ENCODE data around the gene FAM53C.

Gene FAM53C

GRCh38 chr5:138351056-138351455 lies 13.0 kb downstream of the FAM53C start:
- Histone ChIP-seq H3K4me2 (ENCODE audit: low read length) (no peak overlapping the region), H3K9ac (ENCODE audit: low read length) (no peak overlapping the region), H3K9me2 (ENCODE audit: low read depth, low read length) (no peaks in the 10 kb centered on the region), H3K4me3 (ENCODE audit: low read depth, low read length, poor library complexity, severe bottlenecking) (no peak overlapping the region), H3K27ac (ENCODE audit: low read depth, low read length, poor library complexity, severe bottlenecking) (no peak overlapping the region), H3K27me3 (ENCODE audit: insufficient read depth, low read length) (no peaks in the 10 kb centered on the region), H2AFZ (ENCODE audit: low read length) (no peak overlapping the region), H3K4me1 (ENCODE audit: insufficient read depth, low read length, severe bottlenecking) (peaks cover 24% of the 10 kb centered on the region), H3K9me3 (ENCODE audit: low read length) (no peaks in the 10 kb centered on the region), H3K36me3 (ENCODE audit: insufficient read depth, low read length) (peaks cover 48% of the 10 kb centered on the region), H3K79me2 (ENCODE audit: insufficient read depth, low read length) (peaks cover 31% of the 10 kb centered on the region), H3F3A (ENCODE audit: insufficient read depth, low read length) (0 out of 2 replicates have a peak, but pooled peaks cover 3% of the 10 kb centered on the region), H4K20me1 (ENCODE audit: insufficient read depth, low read length) (no peaks in the 10 kb centered on the region)
- no peak for TF ChIP-seq CTCF (IDR thresholded peaks at IDR 0.05; ENCODE audit: low read length)
- no peak for TF ChIP-seq EZH2 (IDR thresholded peaks at IDR 0.05; ENCODE audit: borderline replicate concordance, low read length)

GRCh38 chr5:138351517-138351916 lies 13.5 kb downstream of the FAM53C start:
- Histone ChIP-seq H3K9me2 (ENCODE audit: low read depth, low read length) (no peaks in the 10 kb centered on the region), H3K4me1 (ENCODE audit: insufficient read depth, low read length, severe bottlenecking) (peaks cover 26% of the 10 kb centered on the region), H4K20me1 (ENCODE audit: insufficient read depth, low read length) (no peaks in the 10 kb centered on the region), H3K9me3 (ENCODE audit: low read length) (no peaks in the 10 kb centered on the region), H3K4me2 (ENCODE audit: low read length) (no peak overlapping the region), H3K4me3 (ENCODE audit: low read depth, low read length, poor library complexity, severe bottlenecking) (no peak overlapping the region), H3K27me3 (ENCODE audit: insufficient read depth, low read length) (no peaks in the 10 kb centered on the region), H3K27ac (ENCODE audit: low read depth, low read length, poor library complexity, severe bottlenecking) (no peak overlapping the region), H2AFZ (ENCODE audit: low read length) (no peak overlapping the region), H3K9ac (ENCODE audit: low read length) (no peak overlapping the region), H3K79me2 (ENCODE audit: insufficient read depth, low read length) (peaks cover 36% of the 10 kb centered on the region), H3F3A (ENCODE audit: insufficient read depth, low read length) (0 out of 2 replicates have a peak, but pooled peaks cover 3% of the 10 kb centered on the region), H3K36me3 (ENCODE audit: insufficient read depth, low read length) (peaks cover 44% of the 10 kb centered on the region)
- no peak for TF ChIP-seq EZH2 (IDR thresholded peaks at IDR 0.05; ENCODE audit: borderline replicate concordance, low read length)
- TF ChIP-seq CTCF (IDR thresholded peaks at IDR 0.05; ENCODE audit: low read length), result no peak

GRCh38 chr5:138352071-138352721 lies 14.1 kb downstream of the FAM53C start, which contains the start of gene KDM3B:
TSS of gene KDM3B (plus strand) at chr5:138352685. CDS start at chr5:138352796, 111 bp downstream.
- H2AFZ ChIP-seq (ENCODE audit: low read length), result no peak within 1 kb of the TSS
- H3K27ac ChIP-seq (ENCODE audit: low read depth, low read length, poor library complexity, severe bottlenecking), result peak within 1 kb of the TSS; percentile 93
- 0 out of 2 replicates have a peak, but pooled peaks cover 3% of the 10 kb centered on the region for H3F3A ChIP-seq (ENCODE audit: insufficient read depth, low read length)

More at GRCh38 chr5:138352071-138352721, 14.1 kb downstream of the FAM53C start, which contains the start of gene KDM3B:
- Histone ChIP-seq H4K20me1 (ENCODE audit: insufficient read depth, low read length) (no peaks in the 10 kb centered on the region), H3K27me3 (ENCODE audit: insufficient read depth, low read length) (no peaks in the 10 kb centered on the region), H3K9ac (ENCODE audit: low read length) (peak within 1 kb of the TSS; percentile 94), H3K4me2 (ENCODE audit: low read length) (peak within 1 kb of the TSS; percentile 95), H3K4me1 (ENCODE audit: insufficient read depth, low read length, severe bottlenecking) (peaks cover 26% of the 10 kb centered on the region), H3K9me3 (ENCODE audit: low read length) (no peaks in the 10 kb centered on the region), H3K79me2 (ENCODE audit: insufficient read depth, low read length) (peaks cover 43% of the 10 kb centered on the region), H3K36me3 (ENCODE audit: insufficient read depth, low read length) (peaks cover 37% of the 10 kb centered on the region), H3K4me3 (ENCODE audit: low read depth, low read length, poor library complexity, severe bottlenecking) (peak within 1 kb of the TSS; percentile 98), H3K9me2 (ENCODE audit: low read depth, low read length) (no peaks in the 10 kb centered on the region)
- no peak for TF ChIP-seq EZH2 (IDR thresholded peaks at IDR 0.05; ENCODE audit: borderline replicate concordance, low read length)
- peak; percentile 99 for TF ChIP-seq CTCF (IDR thresholded peaks at IDR 0.05; ENCODE audit: low read length)
